ENCODE measurements around the gene RHOD. TPM values are rescaled to one million over a fixed set of nuclear protein-coding genes. Genes with fewer than 3 reads are reported as not detected.
A peak's percentile ranks its signal among the peaks of the same experiment; 100 is the strongest.

The RHOD gene
- total and polyA plus RNA-seq, 9 of the 15 experiments (the other 6 are each of a cell fraction or from before 2014, with no cell fraction given) = not detected

- TF ChIP-seq POU5F1 (IDR thresholded peaks at IDR 0.05; ENCODE audit: borderline replicate concordance, low read depth, low read length, partially characterized antibody) (no peak), SFPQ (IDR thresholded peaks at IDR 0.05; ENCODE audit: low read depth, low read length) (no peak), ZNF384 (IDR thresholded peaks at IDR 0.05; ENCODE audit: low read depth, low read length) (no peak), ZKSCAN8 (CRISPR knock-in tag; IDR thresholded peaks at IDR 0.05) (no peak), FOXK2 (conservative IDR thresholded peaks at IDR 0.05 in 1 of 2, IDR thresholded peaks at IDR 0.05 in 1 of 2; ENCODE audit: low read depth in 2 of 2) (0 out of 4 replicates have a peak, but pooled peaks have one; percentile 25 to 36), PHTF2 (CRISPR knock-in tag; IDR thresholded peaks at IDR 0.05) (no peak), IRF1 (CRISPR knock-in tag; IDR thresholded peaks at IDR 0.05; ENCODE audit: borderline replicate concordance) (no peak), CREB1 (IDR thresholded peaks at IDR 0.05) (peak; percentile 87), CREB1 (CRISPR knock-in tag; IDR thresholded peaks at IDR 0.05) (peak; percentile 83), NONO (IDR thresholded peaks at IDR 0.05; ENCODE audit: low read depth in 2 of 2, low read length in 1 of 2) (peak in 1 of 2 experiments; percentile 43; a peak in 1 of 4 replicates), FOSL1 (tag; conservative IDR thresholded peaks at IDR 0.05) (no peak), PHF8 (IDR thresholded peaks at IDR 0.05; ENCODE audit: borderline replicate concordance, low read length) (peak; percentile 64; the same call in 1 of the 2 replicates), FOXP4 (CRISPR knock-in tag; IDR thresholded peaks at IDR 0.05; ENCODE audit: borderline replicate concordance) (no peak), ZNF347 (CRISPR knock-in tag; IDR thresholded peaks at IDR 0.05; ENCODE audit: low read depth) (no peak), FOXK1 (CRISPR knock-in tag; IDR thresholded peaks at IDR 0.05; ENCODE audit: borderline replicate concordance) (no peak), CXXC5 (CRISPR knock-in tag; IDR thresholded peaks at IDR 0.05) (peak; percentile 41), ZNF395 (CRISPR knock-in tag; IDR thresholded peaks at IDR 0.05) (peak; percentile 71; the same call in 1 of the 2 replicates), ZNF431 (CRISPR knock-in tag; IDR thresholded peaks at IDR 0.05) (no peak), GATAD2A (IDR thresholded peaks at IDR 0.05) (no peak), SNIP1 (IDR thresholded peaks at IDR 0.05; ENCODE audit: low read depth) (no peak)
Measured at GRCh38 chr11:67118801-67119584, 62.3 kb downstream of the RHOD start, which contains the start of gene KDM2A (continued).

Measured in K562 (cell line).